Tibial nerve (tissue), 4 donors: ENCODE measurements around the gene PANK3.

Source experiments
- EP300 ChIP-seq, 2 donors: sonication (generic); formaldehyde crosslinking; IDR thresholded peaks; one replicate each; pipeline ENCODE4 v1.6.1; 2017; ENCODE audit warnings: antibody characterized with exemption in 2 of 2, mild to moderate bottlenecking in 1 of 2
- POLR2A ChIP-seq, 2 donors: fragments of 450-650 bp; IDR thresholded peaks; one replicate each; pipeline ENCODE4 v1.6.1; 2017; ENCODE audit warnings: antibody characterized with exemption in 2 of 2, mild to moderate bottlenecking in 2 of 2, moderate library complexity in 2 of 2
- TF ChIP-seq, protein P1 (sequence below), 5 experiments: fragments of 200-600 bp in 3 of 5; fragments of 450-650 bp in 2 of 5; sonication (generic) in 3 of 5; IDR thresholded peaks; one replicate each; pipeline ENCODE4 v1.5.1; 2016 to 2019; ENCODE audit warnings: antibody characterized with exemption in 5 of 5, mild to moderate bottlenecking in 3 of 5, moderate library complexity in 2 of 5

DNA sequence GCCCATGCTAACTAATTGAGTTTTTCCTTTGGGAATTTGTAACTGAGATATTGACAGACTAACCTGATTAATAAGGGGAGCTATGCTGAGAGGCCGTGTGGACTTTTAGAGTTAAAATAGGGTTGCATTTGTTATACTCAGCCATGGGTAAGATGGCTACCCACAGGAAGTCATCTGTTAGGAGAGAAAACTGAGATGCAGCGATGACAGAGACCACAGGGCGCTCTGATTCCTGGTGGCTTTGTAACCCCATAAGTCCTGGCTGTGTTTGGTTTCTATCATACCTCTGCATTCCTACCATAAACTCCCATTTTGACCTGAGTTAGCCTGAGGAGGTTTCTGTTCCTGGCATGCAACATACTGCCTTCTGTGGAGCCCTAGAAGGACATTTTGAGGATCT, 19.5 kb upstream of the PANK3 start:
- TF ChIP-seq, protein P1, sequence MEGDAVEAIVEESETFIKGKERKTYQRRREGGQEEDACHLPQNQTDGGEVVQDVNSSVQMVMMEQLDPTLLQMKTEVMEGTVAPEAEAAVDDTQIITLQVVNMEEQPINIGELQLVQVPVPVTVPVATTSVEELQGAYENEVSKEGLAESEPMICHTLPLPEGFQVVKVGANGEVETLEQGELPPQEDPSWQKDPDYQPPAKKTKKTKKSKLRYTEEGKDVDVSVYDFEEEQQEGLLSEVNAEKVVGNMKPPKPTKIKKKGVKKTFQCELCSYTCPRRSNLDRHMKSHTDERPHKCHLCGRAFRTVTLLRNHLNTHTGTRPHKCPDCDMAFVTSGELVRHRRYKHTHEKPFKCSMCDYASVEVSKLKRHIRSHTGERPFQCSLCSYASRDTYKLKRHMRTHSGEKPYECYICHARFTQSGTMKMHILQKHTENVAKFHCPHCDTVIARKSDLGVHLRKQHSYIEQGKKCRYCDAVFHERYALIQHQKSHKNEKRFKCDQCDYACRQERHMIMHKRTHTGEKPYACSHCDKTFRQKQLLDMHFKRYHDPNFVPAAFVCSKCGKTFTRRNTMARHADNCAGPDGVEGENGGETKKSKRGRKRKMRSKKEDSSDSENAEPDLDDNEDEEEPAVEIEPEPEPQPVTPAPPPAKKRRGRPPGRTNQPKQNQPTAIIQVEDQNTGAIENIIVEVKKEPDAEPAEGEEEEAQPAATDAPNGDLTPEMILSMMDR (IDR thresholded peaks at IDR 0.05): no peak
- no peak for TF ChIP-seq EP300 (IDR thresholded peaks at IDR 0.05)
- TF ChIP-seq POLR2A (IDR thresholded peaks at IDR 0.05): no peak
